Stimulated activated naive CD8-positive, alpha-beta T cell treated with anti-CD3 and anti-CD28 coated beads, Interleukin-15, Interleukin-2, amounts not matched to agents 100 ng/mL and 50 ng/mL, for 24 hours (primary cell): Measurements from ENCODE around the gene ALG5.

Experiments used
- H3K27ac Mint-ChIP-seq: one replicate; pipeline ENCODE4 v1.8.0; 2021; ENCODE audit warnings: mild to moderate bottlenecking, mixed read lengths
- H3K27me3 Mint-ChIP-seq: one replicate; pipeline ENCODE4 v1.8.0; 2021; ENCODE audit warnings: mixed read lengths
- H3K36me3 Mint-ChIP-seq: one replicate; pipeline ENCODE4 v1.8.0; 2021; ENCODE audit warnings: low read depth, mixed read lengths
- H3K4me1 Mint-ChIP-seq: one replicate; pipeline ENCODE4 v1.8.0; 2021; ENCODE audit warnings: low read depth, mixed read lengths
- H3K4me3 Mint-ChIP-seq: one replicate; pipeline ENCODE4 v1.8.0; 2021; ENCODE audit warnings: mild to moderate bottlenecking, mixed read lengths
- H3K9me3 Mint-ChIP-seq: one replicate; pipeline ENCODE4 v1.8.0; 2021; ENCODE audit warnings: mixed read lengths

The ALG5 gene

GRCh38 chr13:36999054-36999714, at the start of gene ALG5:
ALG5 (minus strand) TSS chr13:36999340; CDS start chr13:36999300, 40 bp downstream.
- H3K27me3 Mint-ChIP-seq, result no peaks in the 10 kb centered on the region
- peaks cover 52% of the 10 kb centered on the region for H3K4me1 Mint-ChIP-seq
- peak within 1 kb of the TSS; percentile 100 for H3K27ac Mint-ChIP-seq
- H3K4me3 Mint-ChIP-seq, result peak within 1 kb of the TSS; percentile 100
- H3K36me3 Mint-ChIP-seq, result peaks cover 72% of the 10 kb centered on the region
- H3K9me3 Mint-ChIP-seq, result no peaks in the 10 kb centered on the region

- Mint-ChIP-seq H3K27me3 (no peaks in the 10 kb centered on the region), H3K9me3 (no peaks in the 10 kb centered on the region), H3K27ac (no peak overlapping the region), H3K4me1 (peaks cover 16% of the 10 kb centered on the region), H3K4me3 (no peak overlapping the region), H3K36me3 (peaks cover 50% of the 10 kb centered on the region)
Observed at GRCh38 chr13:37047846-37048245, 48.7 kb upstream of the ALG5 start.

- peak overlapping the region; percentile 26 for H3K27ac Mint-ChIP-seq
- no peak overlapping the region for H3K4me3 Mint-ChIP-seq
- H3K27me3 Mint-ChIP-seq, result no peaks in the 10 kb centered on the region
- peaks cover 50% of the 10 kb centered on the region for H3K36me3 Mint-ChIP-seq
- no peaks in the 10 kb centered on the region for H3K9me3 Mint-ChIP-seq
- H3K4me1 Mint-ChIP-seq, result peaks cover 8% of the 10 kb centered on the region
Observed at GRCh38 chr13:37047032-37047431, 47.9 kb upstream of the ALG5 start.

GRCh38 chr13:37046062-37046461, 46.9 kb upstream of the ALG5 start:
- no peaks in the 10 kb centered on the region for H3K27me3 Mint-ChIP-seq

DNA sequence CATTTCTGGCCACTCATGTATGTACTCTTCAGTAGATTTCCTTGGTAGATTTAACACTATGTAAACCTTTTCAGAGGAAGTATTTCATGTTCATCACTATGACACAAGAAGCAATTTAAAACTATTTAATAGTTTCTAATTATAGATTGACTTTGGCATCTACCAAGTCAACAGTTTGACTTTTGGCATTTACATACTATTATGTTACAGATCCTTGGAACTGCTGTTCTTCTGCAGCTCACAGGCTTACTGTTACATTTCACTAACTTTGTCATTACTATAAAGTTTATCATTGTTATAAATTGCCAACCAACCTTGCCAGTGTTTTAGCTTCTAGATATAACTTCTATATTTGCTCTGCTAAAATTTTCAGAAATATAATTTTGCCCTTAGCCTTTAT, 41.6 kb upstream of the ALG5 start:
- Mint-ChIP-seq H3K9me3 (no peaks in the 10 kb centered on the region), H3K4me1 (no peaks in the 10 kb centered on the region), H3K36me3 (peaks cover 70% of the 10 kb centered on the region), H3K27me3 (no peaks in the 10 kb centered on the region), H3K27ac (no peak overlapping the region), H3K4me3 (no peak overlapping the region)

More at GRCh38 chr13:37046062-37046461, 46.9 kb upstream of the ALG5 start:
- no peak overlapping the region for H3K4me3 Mint-ChIP-seq
- peaks cover 3% of the 10 kb centered on the region for H3K4me1 Mint-ChIP-seq
- H3K27ac Mint-ChIP-seq, result no peak overlapping the region
- no peaks in the 10 kb centered on the region for H3K9me3 Mint-ChIP-seq
- H3K36me3 Mint-ChIP-seq, result peaks cover 45% of the 10 kb centered on the region

DNA sequence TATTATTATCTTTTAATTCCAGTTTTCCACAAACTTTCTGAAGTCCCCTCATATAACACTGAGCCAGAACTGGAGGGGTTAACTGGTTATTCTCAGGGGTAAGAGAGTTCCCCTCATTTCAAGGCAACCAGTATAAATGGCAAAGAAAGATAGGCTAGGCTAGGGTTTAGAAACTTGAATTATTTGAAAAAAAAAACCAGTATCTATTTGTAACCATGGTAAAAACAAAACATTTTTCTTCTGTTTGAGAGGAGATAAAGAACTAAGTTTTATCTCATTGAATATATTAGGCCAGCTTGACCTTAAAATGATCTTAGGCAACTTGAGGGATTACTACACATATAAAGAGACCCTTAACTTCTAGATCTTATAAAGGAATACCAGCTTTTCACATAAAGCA, 40.8 kb upstream of the ALG5 start:
- Mint-ChIP-seq H3K27me3 (no peaks in the 10 kb centered on the region), H3K27ac (no peak overlapping the region)

GRCh38 chr13:37037241-37037640, 38.1 kb upstream of the ALG5 start:
- H3K36me3 Mint-ChIP-seq, result peaks cover 69% of the 10 kb centered on the region
- no peaks in the 10 kb centered on the region for H3K27me3 Mint-ChIP-seq
- no peaks in the 10 kb centered on the region for H3K9me3 Mint-ChIP-seq
- no peak overlapping the region for H3K27ac Mint-ChIP-seq
- no peak overlapping the region for H3K4me3 Mint-ChIP-seq
- no peaks in the 10 kb centered on the region for H3K4me1 Mint-ChIP-seq

More for the DNA sequence above, 40.8 kb upstream of the ALG5 start:
- no peaks in the 10 kb centered on the region for H3K4me1 Mint-ChIP-seq
- no peaks in the 10 kb centered on the region for H3K9me3 Mint-ChIP-seq
- no peak overlapping the region for H3K4me3 Mint-ChIP-seq
- peaks cover 74% of the 10 kb centered on the region for H3K36me3 Mint-ChIP-seq

DNA sequence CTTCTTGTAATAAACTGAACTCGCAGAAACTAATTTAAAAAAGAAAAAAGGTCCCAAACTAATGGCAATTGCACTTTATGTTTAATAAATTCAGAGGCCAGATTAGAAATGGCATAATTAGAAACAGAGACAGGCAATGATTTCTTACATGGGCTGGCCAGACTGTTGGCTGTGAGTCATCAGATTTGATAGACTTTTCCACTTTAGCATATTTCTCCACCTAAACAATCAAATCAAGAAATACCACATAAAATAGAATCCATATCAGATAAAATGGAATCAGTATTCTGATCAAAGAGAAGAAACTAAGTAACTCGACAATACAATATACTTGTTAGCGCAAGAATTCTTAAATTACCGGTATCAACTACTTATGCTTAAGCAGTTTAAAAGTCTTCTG, 30.5 kb upstream of the ALG5 start:
- H3K36me3 Mint-ChIP-seq, result peaks cover 52% of the 10 kb centered on the region
- no peak overlapping the region for H3K27ac Mint-ChIP-seq
- no peak overlapping the region for H3K4me3 Mint-ChIP-seq
- H3K27me3 Mint-ChIP-seq, result no peaks in the 10 kb centered on the region
- H3K4me1 Mint-ChIP-seq, result peaks cover 3% of the 10 kb centered on the region
- H3K9me3 Mint-ChIP-seq, result no peaks in the 10 kb centered on the region

- Mint-ChIP-seq H3K4me3 (no peak overlapping the region), H3K36me3 (peaks cover 59% of the 10 kb centered on the region), H3K27me3 (no peaks in the 10 kb centered on the region), H3K27ac (no peak overlapping the region), H3K4me1 (peaks cover 3% of the 10 kb centered on the region), H3K9me3 (no peaks in the 10 kb centered on the region)
Observed at GRCh38 chr13:37027639-37028038, 28.5 kb upstream of the ALG5 start.

DNA sequence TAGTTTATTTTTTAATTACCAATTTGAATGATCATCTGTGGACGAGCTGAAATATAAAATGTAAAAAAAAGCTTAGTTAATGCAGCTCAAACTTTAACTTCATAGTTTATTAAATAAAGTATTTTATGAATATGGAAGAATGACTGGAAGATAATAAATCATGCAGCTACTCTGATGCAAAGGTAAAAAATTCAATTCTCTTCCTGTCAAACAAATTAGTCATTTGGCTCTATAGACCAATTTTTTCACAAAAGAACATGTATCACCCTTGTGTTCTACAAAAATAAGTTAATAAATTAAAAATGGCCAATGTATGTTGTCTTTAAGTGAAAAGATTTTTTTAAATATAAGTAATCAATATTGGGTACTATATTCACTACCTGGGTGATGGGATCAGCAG, 27.6 kb upstream of the ALG5 start:
- H3K36me3 Mint-ChIP-seq, result peaks cover 61% of the 10 kb centered on the region
- no peak overlapping the region for H3K27ac Mint-ChIP-seq
- no peak overlapping the region for H3K4me3 Mint-ChIP-seq
- peaks cover 3% of the 10 kb centered on the region for H3K4me1 Mint-ChIP-seq
- no peaks in the 10 kb centered on the region for H3K27me3 Mint-ChIP-seq
- no peaks in the 10 kb centered on the region for H3K9me3 Mint-ChIP-seq

DNA sequence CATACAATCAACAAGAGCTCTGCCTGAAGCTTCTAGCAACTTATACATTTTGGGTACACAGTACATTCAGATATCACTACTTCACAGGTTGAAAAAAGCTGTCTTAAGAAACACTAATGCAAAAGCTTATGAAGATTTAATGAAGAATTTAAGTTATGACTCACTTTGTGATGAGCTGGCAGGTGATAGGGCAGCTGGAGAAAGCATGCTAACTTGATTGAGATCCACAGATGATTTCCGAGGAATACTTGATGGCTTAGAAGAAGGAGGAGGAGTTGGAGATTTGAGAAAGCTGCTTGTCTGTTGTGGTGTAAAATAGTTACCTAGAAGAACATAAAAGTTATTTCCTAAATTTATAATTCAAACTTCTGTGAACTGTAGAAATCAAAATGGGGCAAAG, 24.7 kb upstream of the ALG5 start:
- Mint-ChIP-seq H3K4me1 (no peaks in the 10 kb centered on the region), H3K4me3 (no peak overlapping the region), H3K27ac (peak overlapping the region; percentile 4), H3K9me3 (no peaks in the 10 kb centered on the region), H3K36me3 (peaks cover 61% of the 10 kb centered on the region), H3K27me3 (no peaks in the 10 kb centered on the region)

DNA sequence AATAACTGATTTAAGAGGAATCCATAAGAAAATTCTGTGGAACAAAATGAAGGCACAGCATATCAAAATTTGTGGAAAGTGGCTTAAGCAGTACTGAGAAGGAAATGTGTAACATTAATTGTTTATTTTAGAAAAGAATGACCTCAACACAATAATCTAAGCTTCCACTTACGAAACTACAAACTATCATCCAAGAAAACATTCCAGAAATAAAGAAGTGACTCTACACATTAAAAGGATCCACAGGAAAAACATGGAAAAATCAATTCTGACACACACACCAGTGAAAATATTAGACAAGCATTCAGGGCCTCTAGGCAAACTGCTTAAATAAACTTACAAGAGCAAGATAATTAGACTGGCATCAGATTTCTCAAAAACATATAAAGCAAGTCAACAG, 15.5 kb upstream of the ALG5 start:
- peaks cover 73% of the 10 kb centered on the region for H3K36me3 Mint-ChIP-seq
- H3K4me1 Mint-ChIP-seq, result no peaks in the 10 kb centered on the region
- H3K9me3 Mint-ChIP-seq, result no peaks in the 10 kb centered on the region

DNA sequence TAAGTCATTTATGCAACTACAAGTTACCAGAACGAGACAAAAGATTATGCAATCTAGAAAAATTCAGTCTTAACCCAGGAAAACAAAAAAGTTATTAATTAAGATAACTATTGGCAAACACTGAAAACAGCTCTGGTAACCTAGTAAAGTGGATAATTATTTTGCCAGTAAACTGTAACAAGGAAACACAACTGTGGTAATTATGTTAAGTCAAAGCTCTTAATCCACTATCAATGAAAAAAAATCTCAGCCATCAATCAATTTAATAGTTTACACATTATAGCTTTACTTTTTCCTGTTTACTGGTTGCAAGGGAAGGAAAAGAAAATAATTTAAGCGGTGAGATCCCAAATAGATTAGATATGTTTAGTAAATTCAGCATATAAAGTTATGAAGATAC, 12.6 kb upstream of the ALG5 start:
- Mint-ChIP-seq H3K27me3 (no peaks in the 10 kb centered on the region), H3K4me3 (no peak overlapping the region), H3K27ac (no peak overlapping the region), H3K36me3 (peaks cover 79% of the 10 kb centered on the region), H3K9me3 (no peaks in the 10 kb centered on the region), H3K4me1 (peaks cover 7% of the 10 kb centered on the region)

More for the DNA sequence above, 15.5 kb upstream of the ALG5 start:
- H3K4me3 Mint-ChIP-seq, result no peak overlapping the region
- no peak overlapping the region for H3K27ac Mint-ChIP-seq
- H3K27me3 Mint-ChIP-seq, result no peaks in the 10 kb centered on the region

DNA sequence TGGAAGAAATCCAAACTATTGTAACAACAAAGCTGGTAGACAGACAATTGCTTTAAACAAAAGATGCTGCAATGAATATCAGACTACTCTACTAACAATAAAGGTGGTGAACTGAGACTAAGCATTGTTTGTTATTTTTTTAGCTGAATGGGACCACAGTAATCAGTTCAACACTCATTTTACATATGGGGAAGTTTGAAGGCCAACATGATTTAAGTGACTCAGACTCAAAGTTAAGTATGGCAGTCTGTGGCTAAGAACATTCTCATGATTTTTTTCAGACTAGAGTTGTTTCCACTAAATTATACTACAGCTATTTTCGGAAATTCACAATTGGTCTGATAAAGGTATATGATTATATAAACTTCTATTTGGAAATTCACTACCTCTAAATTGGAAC, 11.9 kb upstream of the ALG5 start:
- H3K27me3 Mint-ChIP-seq, result no peaks in the 10 kb centered on the region
- H3K4me1 Mint-ChIP-seq, result peaks cover 13% of the 10 kb centered on the region
- peaks cover 80% of the 10 kb centered on the region for H3K36me3 Mint-ChIP-seq
- H3K9me3 Mint-ChIP-seq, result no peaks in the 10 kb centered on the region
- no peak overlapping the region for H3K4me3 Mint-ChIP-seq
- H3K27ac Mint-ChIP-seq, result peak overlapping the region; percentile 16

GRCh38 chr13:37010424-37010823, 11.3 kb upstream of the ALG5 start:
- peaks cover 16% of the 10 kb centered on the region for H3K4me1 Mint-ChIP-seq
- peak overlapping the region; percentile 51 for H3K27ac Mint-ChIP-seq
- H3K36me3 Mint-ChIP-seq, result peaks cover 80% of the 10 kb centered on the region
- H3K4me3 Mint-ChIP-seq, result no peak overlapping the region
- H3K27me3 Mint-ChIP-seq, result no peaks in the 10 kb centered on the region
- no peaks in the 10 kb centered on the region for H3K9me3 Mint-ChIP-seq

GRCh38 chr13:37009692-37010091, 10.6 kb upstream of the ALG5 start:
- H3K36me3 Mint-ChIP-seq, result peaks cover 78% of the 10 kb centered on the region
- no peak overlapping the region for H3K27ac Mint-ChIP-seq
- H3K4me3 Mint-ChIP-seq, result no peak overlapping the region
- no peaks in the 10 kb centered on the region for H3K9me3 Mint-ChIP-seq
- H3K27me3 Mint-ChIP-seq, result no peaks in the 10 kb centered on the region
- peaks cover 16% of the 10 kb centered on the region for H3K4me1 Mint-ChIP-seq
